HG02763 (cell line): ENCODE data around the gene TMCO2.
A peak's percentile ranks its signal among the peaks of the same experiment; 100 is the strongest.
"Not testable (repeated sequence)": the region's sequence is repeated elsewhere in the genome, so short reads cannot be mapped to it uniquely, and the experiment has no call there.

ENCODE experiments used
- ATAC-seq: cut with Tn5 transposase; IDR thresholded peaks from one replicate; pipeline ENCODE4 v1.9.1; 2021; ENCODE audit warnings: mild to moderate bottlenecking, moderate library complexity; ENCODE audit not compliant: unreplicated experiment

TMCO2 gene

DNA sequence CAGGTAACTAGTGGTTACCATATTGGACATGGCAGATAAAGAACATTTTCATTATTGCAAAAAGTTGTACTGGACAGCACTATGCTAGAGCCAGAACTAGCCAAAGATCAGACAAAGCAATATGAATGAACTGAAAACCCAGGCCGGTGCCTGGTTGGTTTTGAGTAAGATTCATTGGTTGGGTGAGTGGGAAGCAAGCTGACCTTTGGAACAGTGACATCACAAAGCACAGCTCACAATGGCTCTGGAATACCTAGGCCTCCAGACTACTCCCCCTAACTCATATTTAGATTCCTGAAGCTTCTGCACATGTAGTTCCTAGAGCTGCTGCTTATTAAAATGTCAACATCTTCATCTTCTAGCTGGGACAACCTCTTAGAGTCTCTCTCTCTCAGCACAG is at the start of gene TMCO2:
TSS of gene TMCO2 (plus strand) at position 283 of the 400 bp plus-strand sequence. CDS start at position 340, 57 bp downstream.
- no peak for ATAC-seq

DNA sequence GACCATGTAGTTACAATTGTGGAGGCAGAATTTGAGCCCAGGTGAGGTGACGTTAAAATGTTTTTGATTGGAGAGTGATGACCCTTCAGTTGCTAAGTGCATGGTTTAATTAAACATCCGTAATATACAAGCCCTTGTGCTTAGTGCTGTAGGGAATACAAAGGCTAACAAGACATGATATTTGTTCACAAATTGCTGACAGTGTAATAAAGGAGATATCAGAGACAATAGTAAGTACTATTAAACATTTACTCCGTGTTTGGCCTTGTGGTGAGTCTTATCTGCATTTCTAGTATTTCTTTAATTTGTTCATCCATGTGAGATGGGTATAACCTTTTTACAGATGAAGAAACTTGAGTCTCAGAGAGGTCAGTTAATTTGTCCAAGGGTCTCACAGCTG is 48.6 kb upstream of the TMCO2 start:
- ATAC-seq = no peak

DNA sequence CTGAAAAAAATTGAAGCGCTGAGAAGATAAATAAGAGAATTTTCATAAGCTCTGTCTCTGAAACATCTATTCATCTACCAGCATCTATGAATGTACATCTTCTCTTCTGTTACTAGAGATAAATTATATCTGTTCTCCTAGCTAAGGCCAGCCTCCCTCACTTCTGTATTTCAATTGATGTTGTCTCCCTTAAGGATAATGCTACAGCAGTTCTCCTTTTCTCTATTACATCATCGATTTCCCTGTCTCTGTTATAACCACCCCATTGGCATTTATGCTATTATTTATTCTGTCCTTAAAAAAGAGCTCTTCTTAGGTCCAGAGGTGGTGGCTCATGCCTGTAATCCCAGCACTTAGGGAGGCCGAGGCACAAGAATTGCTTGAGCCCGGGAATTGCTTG is 42.9 kb upstream of the TMCO2 start:
- ATAC-seq = no peak

DNA sequence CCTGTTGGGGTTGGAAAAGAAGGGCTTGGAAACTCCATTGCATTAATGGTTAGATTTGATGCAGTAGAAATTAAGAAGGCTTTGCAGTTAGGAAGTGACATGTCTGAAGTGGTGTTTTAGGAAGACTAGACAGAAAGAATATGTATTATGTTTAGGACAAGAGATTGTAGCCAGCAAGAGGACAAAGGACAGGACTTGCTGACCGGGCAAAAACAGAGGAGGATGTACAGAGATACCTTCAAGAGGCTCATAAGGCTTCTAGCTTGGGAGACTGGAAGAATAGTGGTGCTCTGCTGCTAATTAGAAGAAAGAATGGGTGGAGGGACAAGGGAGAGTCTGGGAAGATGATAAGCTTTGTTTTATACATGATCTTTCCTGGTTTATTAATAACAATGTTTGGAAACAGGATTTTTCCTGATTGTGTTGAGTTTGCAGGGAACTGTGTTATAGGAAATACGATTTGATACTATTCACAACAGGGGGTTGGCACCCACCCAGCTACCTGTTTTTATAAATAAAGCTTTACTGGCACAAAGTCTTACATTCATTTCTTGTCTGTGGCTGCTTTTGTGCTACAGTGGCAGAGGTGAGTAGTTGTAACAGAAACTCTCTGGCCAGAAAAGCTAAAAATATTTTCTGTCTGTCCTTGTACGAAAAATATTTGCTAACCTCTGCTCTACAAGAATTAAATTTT is 37.1 kb upstream of the TMCO2 start:
- ATAC-seq = no peak

DNA sequence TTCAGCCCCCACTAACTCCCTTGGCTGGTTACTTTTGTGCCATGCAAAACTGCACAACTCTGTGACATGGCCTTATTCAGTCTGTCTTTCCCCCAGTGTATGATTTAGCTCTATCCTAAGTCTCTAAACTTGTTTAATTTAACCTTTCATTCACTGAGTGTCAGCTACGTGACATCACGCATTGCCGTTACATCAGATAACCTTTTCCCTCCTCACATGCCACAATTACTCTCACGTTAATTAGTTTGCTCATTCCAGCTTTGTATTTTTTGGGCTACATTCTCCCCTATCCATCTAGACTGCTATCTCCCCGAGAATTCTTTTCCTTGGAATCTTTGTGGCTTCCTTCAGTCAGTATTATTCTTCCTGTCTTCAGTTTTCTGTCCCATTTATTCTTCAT is 29.4 kb upstream of the TMCO2 start:
- ATAC-seq = no peak

DNA sequence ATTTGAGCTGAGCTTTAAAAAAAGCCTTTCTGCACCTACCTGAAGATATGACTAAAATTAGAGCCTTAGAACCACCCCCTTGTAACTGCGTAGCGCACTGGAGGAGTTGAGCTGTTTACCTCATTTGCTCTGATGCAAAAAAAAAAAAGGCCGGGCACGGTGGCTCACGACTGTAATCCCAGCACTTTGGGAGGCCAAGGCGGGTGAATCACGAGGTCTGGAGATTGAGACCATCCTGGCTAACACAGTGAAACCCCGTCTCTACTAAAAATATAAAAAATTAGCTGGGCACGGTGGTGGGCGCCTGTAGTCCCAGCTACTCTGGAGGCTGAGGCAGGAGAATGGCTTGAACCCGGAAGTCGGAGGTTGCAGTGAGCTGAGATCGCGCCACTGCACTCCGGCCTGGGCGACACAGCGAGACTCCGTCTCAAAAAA is 26.2 kb upstream of the TMCO2 start:
- ATAC-seq = not testable (repeated sequence)

DNA sequence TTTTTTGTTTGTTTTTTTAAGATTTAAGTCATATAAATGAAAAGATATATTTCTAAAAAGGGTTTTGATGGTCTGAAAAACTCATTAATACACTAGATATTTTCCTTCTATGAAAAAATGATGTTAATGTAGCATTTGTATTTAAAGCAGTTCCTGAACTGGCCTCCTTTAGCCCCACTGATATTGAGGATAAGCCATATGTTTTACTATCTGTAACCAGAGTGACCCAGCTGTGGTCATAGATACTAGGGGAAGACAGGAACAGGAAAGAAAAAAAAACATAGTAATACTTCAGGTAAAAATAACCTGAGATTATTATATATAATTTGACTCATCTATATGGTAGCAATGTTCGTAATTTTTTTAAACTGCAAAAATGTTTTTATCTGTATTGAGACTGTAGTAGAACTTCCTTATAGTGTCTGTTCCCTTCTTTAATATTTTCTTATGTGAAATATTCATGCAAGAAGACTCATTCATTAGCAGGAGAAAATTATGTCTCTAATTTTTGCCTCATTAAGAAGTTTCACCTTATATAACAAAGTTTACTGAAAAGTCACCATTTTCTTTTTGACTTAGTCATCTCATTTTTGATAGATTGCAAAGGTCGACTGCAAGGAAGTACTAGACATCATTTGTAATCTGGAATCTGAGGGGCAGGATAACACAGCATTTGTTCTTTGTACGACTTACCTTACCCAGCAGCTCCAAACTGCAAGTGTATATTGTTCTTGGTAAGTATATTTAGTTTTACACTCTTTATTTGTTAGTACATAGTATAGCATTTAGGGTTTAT is 25.6 kb upstream of the TMCO2 start:
- no peak for ATAC-seq

DNA sequence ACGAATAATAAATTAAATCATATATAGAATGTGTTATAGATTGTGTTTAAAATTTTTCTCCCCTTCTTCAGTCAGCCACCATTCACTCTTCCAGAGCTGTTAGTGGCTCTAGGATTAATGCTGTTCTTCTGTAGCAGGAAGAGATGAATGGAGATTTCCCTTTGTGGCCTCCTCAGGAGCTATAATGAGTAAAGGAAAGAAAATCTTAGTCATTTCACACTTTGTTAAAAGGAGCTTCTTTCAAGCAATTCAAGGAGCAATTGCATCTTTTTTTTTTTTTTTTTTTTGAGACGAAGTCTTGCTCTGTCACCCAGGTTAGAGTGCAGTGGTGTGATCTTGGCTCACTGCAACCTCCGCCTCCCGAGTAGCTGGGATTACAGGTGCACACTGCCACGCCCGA is 23.7 kb upstream of the TMCO2 start:
- no peak for ATAC-seq

DNA sequence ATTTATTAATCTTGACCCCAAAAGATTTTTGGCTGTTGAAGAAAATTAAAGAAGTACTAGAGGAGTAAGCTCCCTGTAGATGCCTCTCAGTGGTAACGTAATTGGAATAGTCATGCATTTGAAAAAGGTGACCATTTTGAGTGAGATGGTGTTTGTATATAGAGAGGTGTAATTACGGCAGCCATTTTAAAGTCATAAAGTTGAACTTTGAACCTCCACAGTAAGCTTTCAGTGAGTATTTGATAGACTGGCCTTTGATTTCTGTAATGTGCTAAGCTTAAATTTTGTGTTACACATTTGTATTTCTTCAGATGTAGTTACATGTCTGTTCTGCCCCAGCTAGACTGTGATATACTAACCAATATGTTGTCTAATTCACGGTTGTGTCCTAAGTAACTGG is 21.5 kb upstream of the TMCO2 start:
- no peak for ATAC-seq

DNA sequence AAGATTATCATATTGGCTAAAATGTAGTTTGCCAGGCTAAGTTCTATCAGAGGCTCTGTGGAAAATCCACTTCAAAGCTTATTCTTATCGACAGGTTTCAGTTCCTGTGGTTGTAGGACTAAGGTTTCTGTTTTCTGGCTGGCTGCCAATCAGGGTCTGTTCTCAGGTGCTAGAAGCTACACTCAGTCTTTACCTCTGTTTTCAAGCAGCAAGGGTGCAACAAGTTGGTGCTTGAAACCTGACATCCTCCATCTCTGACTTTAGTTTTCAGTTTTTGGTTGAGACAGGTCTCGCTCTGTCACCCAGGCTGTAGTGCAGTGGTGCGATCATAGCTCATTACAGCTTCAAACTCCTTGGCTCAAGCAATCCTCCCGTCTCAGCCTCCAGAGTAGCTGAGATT is 15.3 kb upstream of the TMCO2 start:
- peak; percentile 84 for ATAC-seq

DNA sequence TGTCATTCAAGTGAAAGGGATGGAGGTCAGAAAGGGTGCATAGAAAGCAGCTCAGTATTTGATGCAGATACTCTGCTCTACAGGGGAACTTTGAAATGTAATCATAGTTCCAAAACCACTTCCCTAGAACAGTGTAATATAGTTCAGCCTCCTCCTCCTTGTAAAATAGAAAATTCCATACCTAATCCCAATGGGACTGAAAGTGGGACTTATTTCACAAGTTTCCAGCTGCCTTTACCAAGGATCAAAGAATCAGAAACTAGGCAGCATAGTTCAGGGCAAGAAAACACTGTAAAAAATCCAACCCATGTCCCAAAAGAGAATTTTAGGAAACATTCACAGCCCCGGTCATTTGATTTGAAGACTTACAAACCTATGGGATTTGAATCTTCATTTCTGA is 8.1 kb upstream of the TMCO2 start:
- no peak for ATAC-seq

DNA sequence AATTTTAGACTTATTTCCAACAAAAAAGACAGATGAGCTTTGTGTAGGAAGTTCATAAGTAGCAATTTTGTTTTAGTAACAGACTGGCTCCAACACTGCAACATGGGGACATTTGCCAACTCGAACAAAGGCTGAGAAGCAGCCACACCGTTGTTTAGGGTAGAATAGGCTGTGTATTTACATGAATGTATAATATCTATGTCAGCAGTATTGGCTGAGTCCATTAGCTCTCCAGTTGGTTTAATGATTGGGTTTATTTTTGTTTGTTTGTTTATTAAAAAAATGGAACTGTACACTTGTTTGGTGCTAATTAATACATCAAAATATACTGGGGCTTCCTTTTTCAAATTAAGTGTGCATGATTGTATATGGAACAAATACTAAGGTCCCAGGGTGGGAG is 7.3 kb upstream of the TMCO2 start:
- no peak for ATAC-seq

DNA sequence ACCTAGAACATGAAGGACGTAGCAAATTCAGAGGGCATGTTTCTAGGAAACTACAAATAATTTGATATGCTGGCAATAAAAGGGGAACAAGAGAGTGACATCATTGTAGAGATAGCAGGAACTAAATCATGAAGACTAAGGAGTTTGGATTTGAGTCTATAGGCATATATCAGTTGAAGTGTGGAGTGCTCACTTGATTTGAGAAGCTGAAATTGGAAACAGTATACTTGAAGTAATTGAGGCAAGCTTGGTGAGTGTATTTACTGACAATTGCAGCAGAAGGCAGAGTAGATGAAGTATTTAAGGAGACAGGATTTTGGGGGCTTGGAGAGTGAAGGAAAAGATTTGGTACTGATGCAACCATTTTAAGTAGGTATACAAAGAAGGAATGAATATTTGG is 6.4 kb upstream of the TMCO2 start:
- ATAC-seq = no peak

DNA sequence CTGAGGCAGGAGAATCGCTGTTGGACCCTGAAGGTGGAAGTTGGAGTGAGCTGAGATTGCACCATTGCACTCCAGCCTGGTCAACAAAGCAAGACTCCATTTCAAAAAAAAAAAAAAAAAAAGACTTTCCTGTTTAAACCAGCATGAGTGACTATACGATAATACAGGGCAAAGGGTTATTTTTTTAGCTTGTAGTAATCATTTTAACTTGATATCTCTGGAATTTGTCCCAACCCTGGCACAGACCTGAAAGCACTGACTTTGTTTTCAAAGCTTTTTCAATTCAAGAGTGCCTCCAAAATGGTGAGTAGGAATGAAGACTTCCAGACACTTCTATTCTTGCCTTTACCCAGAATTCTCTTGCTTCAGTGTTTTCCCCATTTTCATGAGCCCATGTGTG is 4.4 kb upstream of the TMCO2 start:
- ATAC-seq = no peak

DNA sequence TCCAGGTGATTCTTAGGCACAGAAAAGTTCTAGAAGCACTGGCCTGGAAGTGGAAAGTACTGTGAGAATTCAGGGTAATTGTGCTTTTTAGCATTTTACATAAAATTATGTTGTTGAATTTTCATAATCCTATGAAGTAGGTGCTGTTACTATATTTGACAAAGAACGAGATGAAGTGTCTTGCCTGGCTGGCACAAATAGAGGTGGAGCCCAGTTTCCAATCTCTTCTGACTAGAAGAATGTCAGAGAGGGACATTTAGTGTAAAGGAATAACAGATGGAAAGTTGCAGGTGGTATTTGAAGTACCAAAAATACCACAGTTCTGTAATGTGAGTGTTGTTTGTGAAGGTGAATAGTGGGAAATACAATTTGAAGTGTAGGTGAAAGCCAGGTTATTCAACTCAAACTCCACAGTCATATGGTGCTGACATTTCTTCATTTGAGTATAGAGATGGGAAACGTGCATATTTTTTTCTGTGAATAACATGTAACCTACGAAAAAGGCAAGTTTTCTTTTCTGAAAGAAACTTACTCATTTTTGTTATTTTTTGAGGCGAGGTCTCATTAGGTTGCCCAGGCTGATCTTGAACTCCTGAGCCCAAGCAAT is 3.5 kb upstream of the TMCO2 start:
- no peak for ATAC-seq

DNA sequence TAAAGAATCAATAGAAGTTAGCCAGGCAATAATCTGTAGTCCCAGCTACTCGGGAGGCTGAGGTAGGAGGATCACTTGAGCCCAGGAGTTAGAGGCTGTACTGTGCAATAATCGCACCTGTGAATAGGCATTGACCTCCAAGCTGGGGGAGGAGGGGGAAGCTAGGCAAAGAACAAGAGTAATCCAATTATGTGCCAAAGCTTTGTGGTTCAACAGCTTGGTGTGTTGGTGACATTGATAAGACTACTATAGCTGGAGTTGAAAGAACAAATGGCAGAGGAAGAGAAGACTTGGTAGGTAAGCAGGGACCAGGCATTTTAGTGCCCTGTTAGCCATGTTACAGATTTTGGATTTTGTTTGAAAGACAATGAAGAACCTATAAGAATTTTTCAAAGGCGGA is 2.1 kb upstream of the TMCO2 start:
- no peak for ATAC-seq

DNA sequence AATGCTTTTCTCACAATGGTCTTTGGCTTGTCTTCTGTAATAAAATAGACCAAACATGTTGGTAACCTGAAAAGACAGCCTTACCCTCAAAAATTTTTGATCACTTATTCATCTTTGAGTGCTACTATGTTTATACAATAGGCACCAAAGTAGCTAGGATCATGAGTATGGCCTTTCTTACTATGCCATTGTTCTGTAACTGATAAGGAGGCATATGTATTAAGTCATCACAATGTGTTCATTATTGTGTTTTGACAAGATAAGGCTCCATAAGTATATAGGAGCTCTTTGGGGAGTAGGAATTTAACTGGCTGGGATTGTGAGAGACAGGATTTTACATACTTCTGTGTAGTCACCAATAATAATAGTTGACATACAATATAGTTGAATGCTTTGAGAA is 675 bp downstream of the TMCO2 start:
- ATAC-seq = no peak

DNA sequence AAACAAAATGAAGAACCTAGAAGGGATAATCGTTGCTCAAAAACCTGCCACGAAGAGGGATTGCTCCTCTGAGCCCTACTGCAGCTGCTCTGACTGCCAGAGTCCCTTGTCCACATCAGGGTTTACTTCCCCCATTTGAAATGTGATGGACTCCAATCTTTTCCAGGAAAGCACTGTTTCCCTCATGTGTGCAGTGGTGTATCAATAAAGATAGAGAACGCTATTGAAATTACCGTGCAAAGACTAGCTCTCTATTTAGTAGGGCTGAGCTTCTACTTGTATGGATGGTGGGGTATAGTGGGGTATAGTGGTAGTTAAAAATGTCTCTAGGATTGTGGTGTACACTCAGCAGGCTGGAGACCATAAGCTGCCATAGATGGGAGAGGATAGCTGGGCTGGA is 3.7 kb downstream of the TMCO2 start:
- ATAC-seq = no peak

DNA sequence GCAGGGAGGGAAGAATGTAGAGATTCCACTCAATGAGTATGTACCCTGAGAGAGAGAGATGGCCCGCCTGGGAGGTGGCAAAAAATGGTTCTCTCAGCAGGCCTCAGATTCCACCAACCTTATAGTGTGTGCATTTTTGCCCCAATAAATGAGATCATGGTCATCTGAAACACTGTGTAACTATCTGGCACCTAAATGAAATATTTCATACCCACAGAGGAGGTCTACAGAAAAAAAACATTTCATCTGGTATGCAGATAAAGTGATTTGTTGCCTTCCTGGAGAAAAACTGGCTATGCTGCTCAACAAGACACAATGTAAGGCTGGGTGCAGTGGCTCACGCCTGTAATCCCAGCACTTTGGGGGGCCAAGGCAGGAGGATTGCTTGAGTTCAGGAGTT is 4.9 kb downstream of the TMCO2 start:
- no peak for ATAC-seq

DNA sequence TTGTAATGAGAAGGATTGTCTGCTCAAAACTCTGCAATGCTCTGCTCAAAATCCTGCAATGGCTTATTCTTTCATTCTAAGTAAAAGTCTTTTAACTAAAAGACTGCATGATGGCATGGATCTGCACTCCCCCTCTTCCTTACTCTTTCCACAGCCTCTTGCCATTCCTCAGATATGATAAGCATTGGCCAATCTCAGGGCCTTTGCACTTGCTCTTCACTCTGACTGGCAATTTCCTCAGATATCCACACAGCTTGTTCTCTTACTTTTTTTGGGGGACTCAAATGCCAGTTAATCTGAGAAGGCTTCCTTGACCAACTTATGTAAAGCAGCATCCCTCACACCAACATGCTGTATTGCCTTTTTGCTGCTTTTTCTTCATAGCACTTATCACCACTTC is 7.5 kb downstream of the TMCO2 start:
- no peak for ATAC-seq

DNA sequence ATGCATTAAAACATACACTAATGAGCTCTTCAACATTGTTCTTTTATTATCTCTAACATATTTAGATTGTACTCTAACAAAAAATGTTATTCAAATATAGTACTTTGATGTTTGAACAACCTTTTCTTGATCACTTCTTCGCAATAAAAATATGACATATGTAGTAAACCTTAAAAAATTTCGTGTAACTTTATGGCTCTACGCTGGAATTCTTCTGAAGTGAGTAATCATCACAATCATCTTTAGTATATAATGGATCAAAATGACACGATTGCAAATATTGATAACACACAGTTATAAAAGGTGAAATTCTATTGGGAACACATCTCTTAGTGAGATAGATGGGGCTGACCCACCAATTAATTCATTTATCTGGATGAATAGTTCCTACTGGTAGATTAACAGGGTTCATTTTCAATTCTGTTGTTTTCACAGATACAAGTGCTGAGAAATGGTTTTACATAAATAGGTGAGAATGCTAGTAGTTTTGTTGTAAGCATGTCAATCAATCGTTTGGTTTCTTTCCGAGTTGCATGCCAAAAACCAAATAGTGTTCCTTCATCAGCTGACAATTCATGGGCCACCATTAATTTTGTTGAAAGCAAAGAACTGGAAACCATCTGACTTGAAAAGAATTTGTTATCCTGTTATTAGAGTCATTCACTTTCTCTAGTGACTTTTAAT is 8.8 kb downstream of the TMCO2 start:
- ATAC-seq = no peak

DNA sequence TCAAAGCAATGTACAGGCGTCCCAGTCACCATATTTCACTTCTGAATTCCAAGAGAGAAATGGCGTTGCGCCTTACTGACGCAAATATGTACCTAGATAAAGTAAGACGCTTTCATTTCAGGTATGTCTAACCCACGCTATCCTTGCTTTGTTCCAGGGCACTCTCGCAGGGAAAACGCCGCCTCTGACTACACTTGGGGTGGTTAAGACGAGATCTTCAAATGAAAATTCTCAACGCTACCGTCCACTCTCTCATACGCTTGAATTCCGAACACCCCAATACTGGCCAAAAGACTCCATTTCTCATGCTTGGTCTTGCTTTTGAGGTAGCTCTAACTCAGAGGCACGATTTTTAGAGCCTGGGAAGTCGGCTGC is 9.6 kb downstream of the TMCO2 start:
- no peak for ATAC-seq
